Muscle of leg (tissue), 11 donors: ENCODE results near the gene MRPS25. TPM values are rescaled to one million over a fixed set of nuclear protein-coding genes. Genes with fewer than 3 reads are reported as not detected.

Source experiments
- DNase-seq: peaks from one replicate; pipeline ENCODE4 v3.0.0; 2013
- H3K27ac ChIP-seq: one replicate; pipeline ENCODE4 v1.5.1; 2013; ENCODE audit warnings: mild to moderate bottlenecking, low read length, control low read depth
- H3K27me3 ChIP-seq: one replicate; pipeline ENCODE4 v1.6.1; 2013; ENCODE audit warnings: low read length; ENCODE audit not compliant: control insufficient read depth, insufficient read depth
- H3K36me3 ChIP-seq: one replicate; pipeline ENCODE4 v1.6.1; 2013; ENCODE audit warnings: low read length; ENCODE audit not compliant: control insufficient read depth, insufficient read depth
- H3K4me1 ChIP-seq: one replicate; pipeline ENCODE4 v1.6.1; 2013; ENCODE audit warnings: low read length; ENCODE audit not compliant: control insufficient read depth, insufficient read depth
- H3K4me3 ChIP-seq: one replicate; pipeline ENCODE4 v1.5.1; 2013; ENCODE audit warnings: low read length, control low read depth
- H3K9me3 ChIP-seq: replicated peaks from 2 replicates; pipeline ENCODE4 v1.6.1; 2013; ENCODE audit warnings: low read depth, low read length; ENCODE audit not compliant: control insufficient read depth
- WGBS: methylation state at CpG from one replicate; pipeline ENCODE4 v1.1.5; 2013; ENCODE audit warnings: missing lambda C conversion rate; ENCODE audit not compliant: insufficient coverage; 5-methylcytosine and 5-hydroxymethylcytosine counted together
- polyA plus RNA-seq, 8 donors: library from polyadenylated mRNA; unstranded; fragments of 120-200 nt; gene quantifications; one replicate each; pipeline versions ENCODE4 v1.2.1 to v1.2.3, GENCODE V29; 2013; ENCODE audit warnings: inconsistent platforms in 1 of 8, low replicate concordance in 1 of 8; ENCODE audit not compliant: insufficient read length in 8 of 8, insufficient read depth in 1 of 8
- total RNA-seq: library from RNA; stranded (reverse); fragments of 120-200 nt; gene quantifications from one replicate; pipeline ENCODE4 v1.2.4, GENCODE V29; 2013

Gene MRPS25
- total and polyA plus RNA-seq, 9 donors: 30.2 to 64.5 (median 44.7) TPM

- Histone ChIP-seq H3K27me3 (no peaks in the 10 kb centered on the region), H3K36me3 (peaks cover 80% of the 10 kb centered on the region), H3K27ac (no peak overlapping the region), H3K4me1 (no peaks in the 10 kb centered on the region), H3K9me3 (no peaks in the 10 kb centered on the region), H3K4me3 (no peak overlapping the region)
- 100% methylated on average over 1 of the region's 2 CpGs for WGBS
- DNase-seq: no peak
Observed at GRCh38 chr3:15032650-15033049, 32.5 kb downstream of the MRPS25 start.

DNA sequence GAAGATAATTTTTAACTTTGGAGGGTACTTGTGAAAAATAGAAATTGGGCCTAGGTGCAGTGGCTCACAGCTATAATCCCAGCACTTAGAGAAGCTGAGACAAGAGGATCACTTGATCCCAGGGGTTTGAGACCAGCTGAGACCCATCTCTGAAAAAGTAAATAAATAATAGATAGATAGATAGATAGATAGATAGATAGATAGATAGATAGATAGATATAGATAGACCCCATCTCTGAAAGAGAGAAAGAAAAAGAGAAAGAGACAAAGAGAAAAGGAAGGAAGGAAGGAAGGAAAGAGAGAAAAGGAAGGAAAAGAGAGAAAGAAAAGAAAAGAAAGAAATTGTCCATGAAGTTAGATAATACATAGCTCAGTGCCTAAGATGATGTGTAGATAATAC is 35.5 kb downstream of the MRPS25 start:
- Histone ChIP-seq H3K36me3 (peaks cover 74% of the 10 kb centered on the region), H3K27ac (no peak overlapping the region), H3K4me1 (no peaks in the 10 kb centered on the region), H3K4me3 (no peak overlapping the region), H3K9me3 (no peaks in the 10 kb centered on the region), H3K27me3 (no peaks in the 10 kb centered on the region)
- DNase-seq: no peak

GRCh38 chr3:15023719-15024118 is 41.4 kb downstream of the MRPS25 start:
- no peak overlapping the region for H3K27ac ChIP-seq
- WGBS: no CpG with 5 or more reads among the region's 2 CpGs
- H3K27me3 ChIP-seq: no peaks in the 10 kb centered on the region

GRCh38 chr3:15023249-15023648 is 41.9 kb downstream of the MRPS25 start:
- H3K36me3 ChIP-seq: peaks cover 62% of the 10 kb centered on the region
- no peak for DNase-seq
- H3K27ac ChIP-seq: no peak overlapping the region
- no peaks in the 10 kb centered on the region for H3K27me3 ChIP-seq
- no peaks in the 10 kb centered on the region for H3K9me3 ChIP-seq
- H3K4me3 ChIP-seq: no peak overlapping the region
- no peaks in the 10 kb centered on the region for H3K4me1 ChIP-seq
- 37% methylated on average over 3 of the region's 5 CpGs for WGBS

More at GRCh38 chr3:15023719-15024118, 41.4 kb downstream of the MRPS25 start:
- no peak for DNase-seq
- Histone ChIP-seq H3K4me3 (no peak overlapping the region), H3K4me1 (no peaks in the 10 kb centered on the region), H3K9me3 (no peaks in the 10 kb centered on the region), H3K36me3 (peaks cover 67% of the 10 kb centered on the region)

DNA sequence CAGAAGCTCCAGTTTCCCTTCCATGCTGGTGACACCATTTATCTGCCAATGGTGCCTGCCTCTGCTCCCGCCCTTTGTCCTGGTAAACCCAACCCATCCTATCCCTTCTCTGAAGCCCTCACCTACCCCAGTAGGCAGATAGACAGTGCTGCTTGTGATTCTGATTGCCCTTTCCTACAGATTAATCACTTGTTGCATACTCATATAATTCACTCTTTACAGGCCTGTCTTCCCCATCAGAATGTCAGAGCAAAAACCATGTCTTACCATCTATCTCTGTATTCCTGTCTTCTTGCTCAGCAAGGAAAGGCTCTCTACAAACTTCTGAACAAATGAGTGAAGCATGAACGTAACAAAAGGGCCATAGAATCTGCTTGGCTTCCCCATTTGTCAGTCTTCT is 47.9 kb downstream of the MRPS25 start:
- Histone ChIP-seq H3K27ac (no peak overlapping the region), H3K27me3 (no peaks in the 10 kb centered on the region), H3K9me3 (no peaks in the 10 kb centered on the region), H3K4me3 (no peak overlapping the region), H3K4me1 (no peaks in the 10 kb centered on the region), H3K36me3 (peaks cover 59% of the 10 kb centered on the region)
- 97% methylated on average over 2 of the region's 2 CpGs for WGBS
- no peak for DNase-seq

GRCh38 chr3:15015456-15015855 is 49.7 kb downstream of the MRPS25 start:
- no peak for DNase-seq
- H3K27me3 ChIP-seq: no peaks in the 10 kb centered on the region
- no peak overlapping the region for H3K27ac ChIP-seq
- H3K36me3 ChIP-seq: peaks cover 49% of the 10 kb centered on the region
- no peaks in the 10 kb centered on the region for H3K4me1 ChIP-seq
- no peak overlapping the region for H3K4me3 ChIP-seq
- 86% methylated on average over 1 of the region's 4 CpGs for WGBS
- no peaks in the 10 kb centered on the region for H3K9me3 ChIP-seq

DNA sequence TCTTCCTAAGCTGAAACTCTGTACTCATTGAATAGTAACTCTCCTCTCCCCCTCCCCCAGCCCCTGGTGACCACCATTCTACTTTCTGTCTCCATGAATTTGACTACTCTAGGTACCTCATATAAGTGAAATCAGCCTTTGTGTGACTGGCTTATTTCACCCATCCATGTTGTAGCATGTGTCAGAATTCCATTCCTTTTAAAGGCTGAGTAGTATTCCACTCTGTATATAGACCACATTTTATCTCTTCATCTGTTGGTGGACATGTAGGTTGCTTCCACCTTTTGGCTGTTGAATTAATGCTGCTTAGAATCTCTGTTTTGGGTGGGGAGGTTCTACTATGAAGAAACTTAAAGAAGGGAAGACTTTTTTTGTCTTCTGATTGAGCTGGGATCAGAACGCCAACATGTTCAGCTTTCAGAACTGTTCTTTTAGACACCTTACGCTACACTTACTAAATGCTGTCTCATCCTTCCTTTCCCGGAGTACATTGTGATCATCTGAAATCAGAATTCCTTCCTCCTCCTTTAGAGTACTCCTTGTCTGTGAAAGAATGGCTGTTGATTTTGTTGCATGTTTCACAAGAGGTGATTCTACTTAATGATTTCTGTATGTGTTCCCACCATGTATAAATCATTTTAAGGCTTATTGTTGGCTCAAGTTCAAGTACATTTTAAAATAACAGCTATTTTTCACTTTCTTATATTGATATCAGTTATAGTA is 50.3 kb downstream of the MRPS25 start:
- no CpG with 5 or more reads among the region's 3 CpGs for WGBS
- no peak for DNase-seq
- Histone ChIP-seq H3K4me1 (no peaks in the 10 kb centered on the region), H3K36me3 (peaks cover 45% of the 10 kb centered on the region), H3K27me3 (no peaks in the 10 kb centered on the region), H3K27ac (no peak overlapping the region), H3K9me3 (no peaks in the 10 kb centered on the region), H3K4me3 (no peak overlapping the region)

- H3K36me3 ChIP-seq: peaks cover 35% of the 10 kb centered on the region
- WGBS: 90% methylated on average over 2 of the region's 5 CpGs
- H3K27ac ChIP-seq: no peak overlapping the region
Observed at GRCh38 chr3:15011174-15011573, 53.9 kb downstream of the MRPS25 start.

GRCh38 chr3:15010664-15011063 is 54.5 kb downstream of the MRPS25 start:
- Histone ChIP-seq H3K27me3 (no peaks in the 10 kb centered on the region), H3K27ac (no peak overlapping the region), H3K9me3 (no peaks in the 10 kb centered on the region), H3K4me3 (no peak overlapping the region), H3K4me1 (no peaks in the 10 kb centered on the region), H3K36me3 (peaks cover 35% of the 10 kb centered on the region)
- no peak for DNase-seq
- WGBS: no CpG with 5 or more reads among the region's 1 CpG

More at GRCh38 chr3:15011174-15011573, 53.9 kb downstream of the MRPS25 start:
- no peak for DNase-seq
- no peaks in the 10 kb centered on the region for H3K27me3 ChIP-seq
- no peak overlapping the region for H3K4me3 ChIP-seq
- no peaks in the 10 kb centered on the region for H3K4me1 ChIP-seq
- no peaks in the 10 kb centered on the region for H3K9me3 ChIP-seq

DNA sequence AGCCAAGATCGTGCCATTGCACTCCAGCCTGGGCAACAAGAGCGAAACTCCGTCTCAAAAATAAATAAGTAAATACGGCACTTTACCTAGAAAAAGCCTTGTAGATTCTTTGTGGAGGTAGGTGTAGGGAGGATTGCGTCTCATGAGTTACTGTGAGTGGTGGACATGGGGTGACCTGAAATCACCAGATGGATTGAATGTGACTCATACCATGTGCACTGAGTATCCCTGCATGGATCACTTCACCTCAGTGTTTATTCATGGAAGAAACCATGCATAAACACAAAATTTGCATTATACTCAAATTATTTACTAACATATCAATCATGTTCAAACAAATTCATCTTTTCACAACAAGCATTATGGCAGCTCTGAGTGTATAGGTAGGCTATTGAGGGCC is 55.9 kb downstream of the MRPS25 start:
- H3K36me3 ChIP-seq: peaks cover 29% of the 10 kb centered on the region

More for the DNA sequence above, 55.9 kb downstream of the MRPS25 start:
- no peak overlapping the region for H3K27ac ChIP-seq
- DNase-seq: no peak
- peaks cover 3% of the 10 kb centered on the region for H3K9me3 ChIP-seq
- WGBS: 90% methylated on average over 4 of the region's 5 CpGs
- no peaks in the 10 kb centered on the region for H3K27me3 ChIP-seq
- H3K4me1 ChIP-seq: no peaks in the 10 kb centered on the region
- H3K4me3 ChIP-seq: no peak overlapping the region
